Immature natural killer cell (primary cell): ENCODE data around the gene CXCR1. TPM values are rescaled to one million over a fixed set of nuclear protein-coding genes. Genes with fewer than 3 reads are reported as not detected.
"Not testable (repeated sequence)": the region's sequence is repeated elsewhere in the genome, so short reads cannot be mapped to it uniquely, and the experiment has no call there.

Experiments
- DNase-seq, 3 donors: peaks; one replicate each; pipeline ENCODE4 v3.0.0; 2022; ENCODE audit warnings: mixed read lengths in 1 of 3
- H3K27ac Mint-ChIP-seq, 6 donors: one replicate each; pipeline ENCODE4 v1.8.0; 2020; ENCODE audit warnings: mixed read lengths in 6 of 6, mild to moderate bottlenecking in 5 of 6, inconsistent platforms in 4 of 6, moderate library complexity in 3 of 6
- H3K27me3 Mint-ChIP-seq, 3 donors: one replicate each; pipeline ENCODE4 v1.8.0; 2020 to 2021; ENCODE audit warnings: low read depth in 3 of 3, mild to moderate bottlenecking in 3 of 3, mixed read lengths in 3 of 3, moderate library complexity in 3 of 3, inconsistent platforms in 1 of 3
- H3K36me3 Mint-ChIP-seq, 3 donors: one replicate each; pipeline ENCODE4 v1.8.0; 2020; ENCODE audit warnings: mixed read lengths in 3 of 3, inconsistent platforms in 2 of 3, mild to moderate bottlenecking in 2 of 3
- H3K4me1 Mint-ChIP-seq, 2 donors: one replicate each; pipeline ENCODE4 v1.8.0; 2020; ENCODE audit warnings: inconsistent platforms in 2 of 2, mild to moderate bottlenecking in 2 of 2, mixed read lengths in 2 of 2, moderate library complexity in 1 of 2
- H3K4me3 Mint-ChIP-seq, 5 donors: one replicate each; pipeline ENCODE4 v1.8.0; 2020; ENCODE audit warnings: mild to moderate bottlenecking in 5 of 5, mixed read lengths in 5 of 5, inconsistent platforms in 3 of 5, moderate library complexity in 3 of 5
- H3K9me3 Mint-ChIP-seq, 6 donors: one replicate each; pipeline ENCODE4 v1.8.0; 2020; ENCODE audit warnings: mild to moderate bottlenecking in 6 of 6, mixed read lengths in 6 of 6, inconsistent platforms in 4 of 6, moderate library complexity in 3 of 6
- polyA plus RNA-seq, 3 donors: library from polyadenylated mRNA; unstranded; fragments of 300-500 nt; fragmentation: Illumina TruSeq; gene quantifications; one replicate each; pipeline ENCODE4 v1.2.3, GENCODE V29; 2021

Gene CXCR1
- polyA plus RNA-seq, 3 donors from 2014 or later = 13.0 to 64.7 (median 30.5) TPM

- peaks cover 46 to 47% of the 10 kb centered on the region in 2 donors for H3K4me1 Mint-ChIP-seq
- peaks cover 6 to 13% (median 12%) of the 10 kb centered on the region in 3 donors for H3K36me3 Mint-ChIP-seq
- DNase-seq = no peak
- peaks cover 0 to 22% (median 15%) of the 10 kb centered on the region in 6 donors for H3K9me3 Mint-ChIP-seq
- peaks cover 0 to 4% (median 0%) of the 10 kb centered on the region in 3 donors for H3K27me3 Mint-ChIP-seq
- peak overlapping the region in 2 of 6 donors; percentile 10 to 95 for H3K27ac Mint-ChIP-seq
- no peak overlapping the region for H3K4me3 Mint-ChIP-seq
Measured at GRCh38 chr2:218123986-218124385, 42.8 kb downstream of the CXCR1 start.

DNA sequence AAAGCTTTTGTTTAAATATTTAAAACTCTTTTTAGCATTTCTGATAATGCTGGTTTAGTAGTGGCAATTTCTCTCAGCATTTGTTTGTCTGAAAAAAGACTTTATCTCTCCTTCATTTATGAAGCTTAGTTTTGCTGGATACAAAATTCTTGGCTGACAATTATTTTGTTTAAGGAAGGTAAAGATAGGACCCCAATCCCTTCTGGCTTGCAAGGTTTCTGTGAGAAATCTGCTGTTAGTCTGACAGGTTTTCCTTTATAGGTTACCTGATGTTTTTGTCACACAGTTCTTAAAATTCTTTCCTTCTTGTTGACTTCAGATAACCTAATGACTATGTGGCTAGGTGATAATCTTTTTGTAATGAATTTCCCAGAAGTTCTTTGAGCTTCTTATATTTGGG, 44.5 kb downstream of the CXCR1 start:
- peaks cover 0 to 27% (median 15%) of the 10 kb centered on the region in 6 donors for H3K9me3 Mint-ChIP-seq

GRCh38 chr2:218121789-218122188, 45.0 kb downstream of the CXCR1 start:
- H3K4me1 Mint-ChIP-seq = peaks cover 24 to 26% of the 10 kb centered on the region in 2 donors
- H3K27ac Mint-ChIP-seq, H3K27me3 Mint-ChIP-seq, DNase-seq, H3K4me3 Mint-ChIP-seq: not testable (repeated sequence)
- peaks cover 10 to 16% (median 14%) of the 10 kb centered on the region in 3 donors for H3K36me3 Mint-ChIP-seq
- peaks cover 0 to 32% (median 19%) of the 10 kb centered on the region in 6 donors for H3K9me3 Mint-ChIP-seq

More for the DNA sequence above, 44.5 kb downstream of the CXCR1 start:
- not testable (repeated sequence) for DNase-seq, H3K27ac Mint-ChIP-seq, H3K27me3 Mint-ChIP-seq, H3K4me3 Mint-ChIP-seq
- peaks cover 29 to 30% of the 10 kb centered on the region in 2 donors for H3K4me1 Mint-ChIP-seq
- peaks cover 10 to 16% (median 12%) of the 10 kb centered on the region in 3 donors for H3K36me3 Mint-ChIP-seq

Other genes starting within 250 kb of the CXCR1 start
- gene TNS1, start 164.0 kb downstream of the CXCR1 start, polyA plus RNA-seq = under 1 TPM in 1 of 3 donors, not detected in 2; 0.40 TPM
- gene RUFY4, start 97.7 kb downstream of the CXCR1 start, polyA plus RNA-seq = under 1 TPM in 1 of 3 donors, not detected in 2; 0.50 TPM
- gene CXCR2, start 40.9 kb downstream of the CXCR1 start, polyA plus RNA-seq = 100 to 1,000 TPM in 1 of 3 donors, 10 to 100 TPM in 2; 34.2 to 117 (median 75.7) TPM
- 1,000 to 10,000 TPM; 1,394 to 2,060 (median 1,454) TPM for gene ARPC2, start 50.2 kb upstream of the CXCR1 start, polyA plus RNA-seq
- 1 to 10 TPM in 1 of 3 donors, under 1 TPM in 2; 0.19 to 2.9 (median 0.22) TPM for gene GPBAR1, start 94.1 kb upstream of the CXCR1 start, polyA plus RNA-seq
- gene AAMP, start 103.2 kb upstream of the CXCR1 start, polyA plus RNA-seq = 100 to 1,000 TPM in 2 of 3 donors, 10 to 100 TPM in 1; 71.8 to 158 (median 101) TPM
- gene PNKD, start 103.6 kb upstream of the CXCR1 start, polyA plus RNA-seq = 100 to 1,000 TPM in 1 of 3 donors, 10 to 100 TPM in 2; 96.3 to 145 (median 98.9) TPM
- 100 to 1,000 TPM; 119 to 268 (median 155) TPM for gene TMBIM1, start 125.5 kb upstream of the CXCR1 start, polyA plus RNA-seq
- gene CATIP, start 189.9 kb upstream of the CXCR1 start, polyA plus RNA-seq = under 1 TPM in 1 of 3 donors, not detected in 2; 0.08 TPM
- gene SLC11A1, start 215.3 kb upstream of the CXCR1 start, polyA plus RNA-seq = 1 to 10 TPM in 2 of 3 donors, under 1 TPM in 1; 0.66 to 1.8 (median 1.2) TPM
- gene CTDSP1, start 232.9 kb upstream of the CXCR1 start, polyA plus RNA-seq = 10 to 100 TPM; 43.7 to 78.5 (median 61.8) TPM